WTC11 (cell line): Measurements from ENCODE around the gene STK17A. TPM values are rescaled to one million over a fixed set of nuclear protein-coding genes. Genes with fewer than 3 reads are reported as not detected.

Source experiments
- ATAC-seq: fragments of 200-7000 bp; cut with Tn5 transposase; 2 replicates; pipeline ENCODE4 v1.10.0; 2021; ENCODE audit warnings: mild to moderate bottlenecking, moderate library complexity
- CTCF ChIA-PET: fragments of 300-600 bp; sonication (Branson Sonifier 250); formaldehyde crosslinking; loops from one replicate; lab custom pipeline; 2021; ENCODE audit warnings: antibody characterized with exemption; lab: Charles Lee
- POLR2A ChIA-PET: fragments of 350-600 bp; sonication (Branson Sonifier 250); formaldehyde crosslinking; loops from one replicate; lab custom pipeline; 2021; ENCODE audit warnings: antibody characterized with exemption; lab: Charles Lee
- DNase-seq: peaks from one replicate; pipeline ENCODE4 v3.0.0; 2021; ENCODE audit warnings: low spot score
- H3K27ac Mint-ChIP-seq: 2 replicates; pipeline ENCODE4 v1.8.0; 2021; ENCODE audit warnings: mixed read lengths
- H3K27me3 Mint-ChIP-seq: 2 replicates; pipeline ENCODE4 v1.8.0; 2021; ENCODE audit warnings: low read depth, mild to moderate bottlenecking, moderate library complexity, mixed read lengths
- H3K36me3 Mint-ChIP-seq: 2 replicates; pipeline ENCODE4 v1.8.0; 2021; ENCODE audit warnings: mixed read lengths
- H3K4me1 Mint-ChIP-seq: 2 replicates; pipeline ENCODE4 v1.8.0; 2022; ENCODE audit warnings: mixed read lengths
- H3K4me3 Mint-ChIP-seq: 2 replicates; pipeline ENCODE4 v1.8.0; 2021; ENCODE audit warnings: mild to moderate bottlenecking, moderate library complexity, mixed read lengths
- H3K9me3 Mint-ChIP-seq: 2 replicates; pipeline ENCODE4 v1.8.0; 2021; ENCODE audit warnings: mixed read lengths
- CREB1 ChIP-seq: sonication (generic); formaldehyde crosslinking; IDR thresholded peaks from 2 replicates; pipeline ENCODE4 v1.8.0; 2023; ENCODE audit warnings: mild to moderate bottlenecking, missing genetic modification reagents
- ELF4 ChIP-seq: sonication (generic); formaldehyde crosslinking; IDR thresholded peaks from 2 replicates; pipeline ENCODE4 v1.8.1; 2022; ENCODE audit warnings: low read depth, mild to moderate bottlenecking, moderate library complexity, missing genetic modification reagents
- EMX1 ChIP-seq: fragments of 250-450 bp; sonication (Bioruptor Pico); IDR thresholded peaks from 2 replicates; pipeline ENCODE4 v1.8.0; 2021; ENCODE audit warnings: mild to moderate bottlenecking
- IRF2 ChIP-seq: sonication (generic); formaldehyde crosslinking; IDR thresholded peaks from 2 replicates; pipeline ENCODE4 v1.8.0; 2022; ENCODE audit warnings: low read depth, missing genetic modification reagents, borderline replicate concordance
- NFATC4 ChIP-seq: fragments of 250-450 bp; sonication (Bioruptor Pico); IDR thresholded peaks from 2 replicates; pipeline ENCODE4 v1.9.0; 2021; ENCODE audit warnings: mild to moderate bottlenecking
- NFE2L1 ChIP-seq: sonication (generic); formaldehyde crosslinking; IDR thresholded peaks from 2 replicates; pipeline ENCODE4 v1.8.1; 2023; ENCODE audit warnings: missing genetic modification reagents
- PRRX2 ChIP-seq: fragments of 250-450 bp; sonication (Bioruptor Pico); IDR thresholded peaks from 2 replicates; pipeline ENCODE4 v1.8.0; 2021; ENCODE audit warnings: mild to moderate bottlenecking
- SMAD4 ChIP-seq: sonication (generic); formaldehyde crosslinking; IDR thresholded peaks from 2 replicates; pipeline ENCODE4 v1.8.0; 2022; ENCODE audit warnings: mild to moderate bottlenecking, missing genetic modification reagents
- TEAD1 ChIP-seq: sonication (generic); formaldehyde crosslinking; IDR thresholded peaks from 2 replicates; pipeline ENCODE4 v1.8.0; 2022; ENCODE audit warnings: mild to moderate bottlenecking, missing genetic modification reagents
- ZNF671 ChIP-seq: fragments of 250-450 bp; sonication (Bioruptor Pico); IDR thresholded peaks from 2 replicates; pipeline ENCODE4 v1.8.0; 2021; ENCODE audit warnings: mild to moderate bottlenecking
- total RNA-seq: library from RNA; stranded (reverse); gene quantifications from 3 replicates; pipeline ENCODE4 v1.2.3, GENCODE V29; 2021
- TF ChIP-seq, protein P1 (sequence below): fragments of 250-450 bp; sonication (Bioruptor Pico); IDR thresholded peaks from 2 replicates; pipeline ENCODE4 v1.8.0; 2021; ENCODE audit warnings: mild to moderate bottlenecking
- TF ChIP-seq, protein P2 (sequence below): sonication (generic); formaldehyde crosslinking; IDR thresholded peaks from 2 replicates; pipeline ENCODE4 v1.8.0; 2023; ENCODE audit warnings: mild to moderate bottlenecking, missing genetic modification reagents
- TF ChIP-seq, protein P3 (sequence below): sonication (generic); formaldehyde crosslinking; IDR thresholded peaks from 2 replicates; pipeline ENCODE4 v1.8.1; 2023; ENCODE audit warnings: mild to moderate bottlenecking, missing genetic modification reagents, borderline replicate concordance
- TF ChIP-seq, protein P4 (sequence below): sonication (generic); formaldehyde crosslinking; IDR thresholded peaks from 2 replicates; pipeline ENCODE4 v1.8.0; 2022; ENCODE audit warnings: mild to moderate bottlenecking, missing genetic modification reagents

Gene STK17A
- total RNA-seq, 1 experiment from 2014 or later, result 17.6 TPM

DNA sequence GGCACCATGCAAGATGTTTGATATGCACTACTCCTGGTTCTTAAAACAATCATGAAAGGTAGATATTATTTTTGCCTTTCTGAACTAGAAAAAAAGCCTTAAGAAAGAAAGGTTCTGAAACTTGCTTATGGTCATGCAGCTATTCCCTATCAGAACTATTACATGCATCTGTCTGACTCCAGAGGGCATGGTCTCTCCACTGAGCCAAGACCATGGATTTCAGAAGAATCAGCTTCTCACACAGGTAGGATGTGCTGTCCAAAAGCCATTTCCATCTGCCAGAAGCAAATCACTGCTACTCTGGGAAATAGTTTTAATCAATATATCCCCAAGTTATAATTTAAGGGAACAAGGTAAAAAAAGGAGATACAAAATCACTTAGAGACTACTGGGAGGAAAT lies 69.5 kb downstream of the STK17A start:
- ChIA-PET POLR2A (no interaction called here), CTCF (interaction anchor here (0.7 kb wide), 1 partner anchor 70 kb away, joined by 4 read pairs; the partner anchor contains the start of gene STK17A)
- DNase-seq (no peak), ATAC-seq (no peak)
- H3K4me3 Mint-ChIP-seq, result no peak overlapping the region
- TF ChIP-seq PRRX2 (CRISPR knock-in tag) (no peak), EMX1 (CRISPR knock-in tag) (no peak), ZNF671 (CRISPR knock-in tag) (no peak), CREB1 (no peak), IRF2 (CRISPR knock-in tag) (no peak)
- TF ChIP-seq, protein P1, sequence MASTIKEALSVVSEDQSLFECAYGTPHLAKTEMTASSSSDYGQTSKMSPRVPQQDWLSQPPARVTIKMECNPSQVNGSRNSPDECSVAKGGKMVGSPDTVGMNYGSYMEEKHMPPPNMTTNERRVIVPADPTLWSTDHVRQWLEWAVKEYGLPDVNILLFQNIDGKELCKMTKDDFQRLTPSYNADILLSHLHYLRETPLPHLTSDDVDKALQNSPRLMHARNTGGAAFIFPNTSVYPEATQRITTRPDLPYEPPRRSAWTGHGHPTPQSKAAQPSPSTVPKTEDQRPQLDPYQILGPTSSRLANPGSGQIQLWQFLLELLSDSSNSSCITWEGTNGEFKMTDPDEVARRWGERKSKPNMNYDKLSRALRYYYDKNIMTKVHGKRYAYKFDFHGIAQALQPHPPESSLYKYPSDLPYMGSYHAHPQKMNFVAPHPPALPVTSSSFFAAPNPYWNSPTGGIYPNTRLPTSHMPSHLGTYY (CRISPR knock-in tag), result no peak
- TF ChIP-seq, protein P2, sequence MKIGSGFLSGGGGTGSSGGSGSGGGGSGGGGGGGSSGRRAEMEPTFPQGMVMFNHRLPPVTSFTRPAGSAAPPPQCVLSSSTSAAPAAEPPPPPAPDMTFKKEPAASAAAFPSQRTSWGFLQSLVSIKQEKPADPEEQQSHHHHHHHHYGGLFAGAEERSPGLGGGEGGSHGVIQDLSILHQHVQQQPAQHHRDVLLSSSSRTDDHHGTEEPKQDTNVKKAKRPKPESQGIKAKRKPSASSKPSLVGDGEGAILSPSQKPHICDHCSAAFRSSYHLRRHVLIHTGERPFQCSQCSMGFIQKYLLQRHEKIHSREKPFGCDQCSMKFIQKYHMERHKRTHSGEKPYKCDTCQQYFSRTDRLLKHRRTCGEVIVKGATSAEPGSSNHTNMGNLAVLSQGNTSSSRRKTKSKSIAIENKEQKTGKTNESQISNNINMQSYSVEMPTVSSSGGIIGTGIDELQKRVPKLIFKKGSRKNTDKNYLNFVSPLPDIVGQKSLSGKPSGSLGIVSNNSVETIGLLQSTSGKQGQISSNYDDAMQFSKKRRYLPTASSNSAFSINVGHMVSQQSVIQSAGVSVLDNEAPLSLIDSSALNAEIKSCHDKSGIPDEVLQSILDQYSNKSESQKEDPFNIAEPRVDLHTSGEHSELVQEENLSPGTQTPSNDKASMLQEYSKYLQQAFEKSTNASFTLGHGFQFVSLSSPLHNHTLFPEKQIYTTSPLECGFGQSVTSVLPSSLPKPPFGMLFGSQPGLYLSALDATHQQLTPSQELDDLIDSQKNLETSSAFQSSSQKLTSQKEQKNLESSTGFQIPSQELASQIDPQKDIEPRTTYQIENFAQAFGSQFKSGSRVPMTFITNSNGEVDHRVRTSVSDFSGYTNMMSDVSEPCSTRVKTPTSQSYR (CRISPR knock-in tag), result no peak
- H3K9me3 Mint-ChIP-seq, result no peaks in the 10 kb centered on the region
- H3K36me3 Mint-ChIP-seq, result peaks cover 8% of the 10 kb centered on the region
- H3K27ac Mint-ChIP-seq, result peak overlapping the region; percentile 75
- H3K27me3 Mint-ChIP-seq, result no peaks in the 10 kb centered on the region
- peaks cover 70% of the 10 kb centered on the region for H3K4me1 Mint-ChIP-seq

DNA sequence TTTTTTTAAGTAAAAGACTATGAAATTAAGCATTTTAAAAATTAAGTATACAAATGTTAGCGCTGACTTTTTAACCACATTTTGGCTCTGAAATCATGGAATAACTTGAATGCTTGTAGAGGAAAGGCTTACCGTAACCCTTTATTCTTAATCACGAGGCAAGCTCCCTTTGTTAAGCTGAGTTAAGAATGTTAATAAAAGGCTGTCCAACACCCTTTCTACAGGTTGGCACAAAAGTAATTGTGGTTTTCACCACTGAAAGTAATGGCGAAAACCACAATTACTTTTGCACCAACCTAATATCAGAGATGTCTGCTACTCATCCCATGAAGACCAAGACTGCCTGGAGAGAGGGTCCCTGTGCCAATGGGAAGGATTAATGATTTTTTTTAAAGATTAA lies 70.6 kb downstream of the STK17A start:
- Mint-ChIP-seq H3K27me3 (no peaks in the 10 kb centered on the region), H3K4me3 (no peak overlapping the region), H3K4me1 (peaks cover 68% of the 10 kb centered on the region)
- TF ChIP-seq, protein P2 (CRISPR knock-in tag), result no peak
- TF ChIP-seq SMAD4, result no peak
- TF ChIP-seq IRF2 (CRISPR knock-in tag), result no peak
- TF ChIP-seq, protein P3, sequence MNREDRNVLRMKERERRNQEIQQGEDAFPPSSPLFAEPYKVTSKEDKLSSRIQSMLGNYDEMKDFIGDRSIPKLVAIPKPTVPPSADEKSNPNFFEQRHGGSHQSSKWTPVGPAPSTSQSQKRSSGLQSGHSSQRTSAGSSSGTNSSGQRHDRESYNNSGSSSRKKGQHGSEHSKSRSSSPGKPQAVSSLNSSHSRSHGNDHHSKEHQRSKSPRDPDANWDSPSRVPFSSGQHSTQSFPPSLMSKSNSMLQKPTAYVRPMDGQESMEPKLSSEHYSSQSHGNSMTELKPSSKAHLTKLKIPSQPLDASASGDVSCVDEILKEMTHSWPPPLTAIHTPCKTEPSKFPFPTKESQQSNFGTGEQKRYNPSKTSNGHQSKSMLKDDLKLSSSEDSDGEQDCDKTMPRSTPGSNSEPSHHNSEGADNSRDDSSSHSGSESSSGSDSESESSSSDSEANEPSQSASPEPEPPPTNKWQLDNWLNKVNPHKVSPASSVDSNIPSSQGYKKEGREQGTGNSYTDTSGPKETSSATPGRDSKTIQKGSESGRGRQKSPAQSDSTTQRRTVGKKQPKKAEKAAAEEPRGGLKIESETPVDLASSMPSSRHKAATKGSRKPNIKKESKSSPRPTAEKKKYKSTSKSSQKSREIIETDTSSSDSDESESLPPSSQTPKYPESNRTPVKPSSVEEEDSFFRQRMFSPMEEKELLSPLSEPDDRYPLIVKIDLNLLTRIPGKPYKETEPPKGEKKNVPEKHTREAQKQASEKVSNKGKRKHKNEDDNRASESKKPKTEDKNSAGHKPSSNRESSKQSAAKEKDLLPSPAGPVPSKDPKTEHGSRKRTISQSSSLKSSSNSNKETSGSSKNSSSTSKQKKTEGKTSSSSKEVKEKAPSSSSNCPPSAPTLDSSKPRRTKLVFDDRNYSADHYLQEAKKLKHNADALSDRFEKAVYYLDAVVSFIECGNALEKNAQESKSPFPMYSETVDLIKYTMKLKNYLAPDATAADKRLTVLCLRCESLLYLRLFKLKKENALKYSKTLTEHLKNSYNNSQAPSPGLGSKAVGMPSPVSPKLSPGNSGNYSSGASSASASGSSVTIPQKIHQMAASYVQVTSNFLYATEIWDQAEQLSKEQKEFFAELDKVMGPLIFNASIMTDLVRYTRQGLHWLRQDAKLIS (CRISPR knock-in tag), result no peak
- TF ChIP-seq NFATC4 (CRISPR knock-in tag), result no peak
- TF ChIP-seq, protein P4, sequence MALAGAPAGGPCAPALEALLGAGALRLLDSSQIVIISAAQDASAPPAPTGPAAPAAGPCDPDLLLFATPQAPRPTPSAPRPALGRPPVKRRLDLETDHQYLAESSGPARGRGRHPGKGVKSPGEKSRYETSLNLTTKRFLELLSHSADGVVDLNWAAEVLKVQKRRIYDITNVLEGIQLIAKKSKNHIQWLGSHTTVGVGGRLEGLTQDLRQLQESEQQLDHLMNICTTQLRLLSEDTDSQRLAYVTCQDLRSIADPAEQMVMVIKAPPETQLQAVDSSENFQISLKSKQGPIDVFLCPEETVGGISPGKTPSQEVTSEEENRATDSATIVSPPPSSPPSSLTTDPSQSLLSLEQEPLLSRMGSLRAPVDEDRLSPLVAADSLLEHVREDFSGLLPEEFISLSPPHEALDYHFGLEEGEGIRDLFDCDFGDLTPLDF (CRISPR knock-in tag), result no peak
- TF ChIP-seq NFE2L1 (CRISPR knock-in tag), result no peak
- no peak for TF ChIP-seq ELF4 (CRISPR knock-in tag)
- no peak for TF ChIP-seq TEAD1 (CRISPR knock-in tag)
- TF ChIP-seq, all 79 proteins: peak for 0
- Mint-ChIP-seq H3K27ac (no peak overlapping the region; the same call in 1 of the 2 replicates), H3K36me3 (peaks cover 10% of the 10 kb centered on the region), H3K9me3 (no peaks in the 10 kb centered on the region)
- CTCF ChIA-PET, result interaction anchor here (1.3 kb wide), 1 partner anchor 71 kb away, joined by 6 read pairs; the partner anchor contains the start of gene STK17A
- POLR2A ChIA-PET, result interaction anchor here (0.6 kb wide), 1 partner anchor 194 kb away, joined by 5 read pairs; no protein-coding TSS in a partner anchor
- ATAC-seq (no peak), DNase-seq (no peak)
